ENCODE measurements around the gene HOXA5.

HOXA5 gene

DNA sequence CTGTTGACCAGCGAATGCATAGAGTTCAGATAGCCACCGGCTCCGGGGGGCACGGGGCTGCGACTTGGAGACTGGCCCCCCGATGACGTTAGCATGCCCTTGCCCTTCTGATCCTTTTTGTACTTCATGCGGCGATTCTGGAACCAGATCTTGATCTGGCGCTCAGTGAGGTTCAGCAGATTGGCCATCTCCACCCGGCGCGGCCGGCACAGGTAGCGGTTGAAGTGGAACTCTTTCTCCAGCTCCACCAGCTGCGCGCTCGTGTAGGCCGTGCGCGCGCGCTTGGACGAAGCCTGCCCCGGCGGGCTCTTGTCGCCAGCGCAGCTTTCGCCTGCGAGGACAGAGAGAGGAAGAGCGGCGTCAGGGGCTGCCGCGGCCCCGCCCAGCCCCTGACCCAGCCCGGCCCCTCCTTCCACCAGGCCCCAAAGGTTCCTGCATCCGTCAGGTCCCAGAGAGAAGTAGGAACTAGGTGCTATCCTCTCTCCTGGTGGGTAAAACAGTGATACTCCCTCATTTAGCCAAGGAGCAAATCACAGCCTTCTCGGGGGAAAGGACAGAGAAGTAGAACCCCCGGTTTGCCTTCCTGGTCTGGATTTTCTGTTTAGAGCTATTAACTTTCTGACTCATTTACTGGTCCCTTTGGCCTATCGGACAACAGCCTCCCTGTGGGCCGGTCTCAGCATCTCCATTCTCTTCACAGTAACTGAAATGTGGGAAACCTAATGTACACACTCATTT lies 34.9 kb downstream of the HOXA5 start:
- Mint-ChIP-seq H3K27ac (no peak overlapping the region), H3K4me3 (no peak overlapping the region), H3K9me3 (no peaks in the 10 kb centered on the region), H3K4me1 (peaks cover 7% of the 10 kb centered on the region), H3K36me3 (no peaks in the 10 kb centered on the region)
- DNase-seq (ENCODE audit: low spot score in 2 of 2) (no peak), ATAC-seq (no peak)

DNA sequence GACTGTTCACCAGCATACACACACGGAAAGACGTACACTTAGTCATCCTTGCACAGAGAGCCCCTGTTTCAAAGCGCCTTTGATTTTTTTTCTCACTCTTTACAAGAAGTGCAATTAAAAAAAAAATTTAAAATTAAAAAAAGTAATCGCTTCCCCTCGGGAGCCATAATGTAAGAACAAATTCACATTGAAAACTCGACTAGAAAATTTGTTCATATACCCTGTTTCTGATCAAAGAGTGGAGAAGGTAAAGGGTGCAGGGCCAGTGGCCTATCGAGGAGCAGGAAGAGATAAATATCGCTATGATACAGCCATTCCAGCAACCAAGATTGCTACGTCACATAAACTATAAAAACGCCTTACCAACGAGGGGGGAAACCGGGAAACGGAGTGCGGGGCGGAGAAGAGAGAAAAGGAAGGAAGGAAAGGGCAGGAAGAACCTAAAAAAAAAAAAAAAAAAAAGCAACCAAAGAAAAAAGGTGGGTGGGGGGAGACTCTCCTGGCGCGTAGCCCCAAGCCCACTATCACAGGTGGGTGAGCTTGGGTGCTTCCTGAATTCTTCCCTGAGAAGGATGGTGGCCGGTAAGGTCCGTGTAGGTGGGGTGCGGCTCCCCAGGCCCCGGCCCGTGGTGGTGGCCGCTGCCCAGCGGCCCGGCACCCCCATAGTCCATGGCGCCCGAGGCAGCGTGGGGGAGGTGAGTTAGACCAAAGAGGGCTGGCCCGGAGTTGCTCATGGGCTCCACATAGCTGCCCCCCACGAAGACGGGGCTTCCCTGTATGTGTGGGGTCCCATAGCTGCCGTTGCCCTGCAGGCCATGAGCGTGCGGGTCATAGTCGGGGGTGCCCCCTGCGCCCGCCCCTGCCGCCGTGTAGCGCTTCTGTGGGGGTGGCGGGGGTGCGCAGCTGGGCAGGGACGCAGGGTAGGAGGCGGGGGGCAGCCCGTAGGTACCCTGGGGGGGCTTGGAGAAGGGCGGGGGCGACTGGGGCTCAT lies 35.8 kb downstream of the HOXA5 start:
- Mint-ChIP-seq H3K4me3 (no peak overlapping the region), H3K4me1 (peaks cover 16% of the 10 kb centered on the region), H3K9me3 (no peaks in the 10 kb centered on the region), H3K27ac (no peak overlapping the region), H3K36me3 (no peaks in the 10 kb centered on the region)
- ATAC-seq (no peak), DNase-seq (ENCODE audit: low spot score in 2 of 2) (no peak)

DNA sequence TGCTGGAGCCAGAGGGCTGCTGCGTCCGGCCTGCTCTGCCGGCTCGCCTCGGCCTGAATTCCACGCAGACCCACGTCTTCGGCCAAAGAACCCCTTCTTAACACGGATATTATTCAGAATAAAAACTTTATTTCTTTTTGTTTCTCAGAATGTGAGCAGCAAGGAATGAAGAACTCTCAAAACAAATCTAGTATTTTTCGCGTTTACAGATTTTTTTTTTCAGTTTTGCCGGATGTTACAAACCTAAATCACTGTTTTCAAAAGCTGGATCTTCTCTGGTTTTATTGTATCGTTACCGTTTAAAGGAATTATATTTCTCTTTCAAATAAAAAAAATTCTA lies 36.6 kb downstream of the HOXA5 start:
- no peak overlapping the region for H3K27ac Mint-ChIP-seq

DNA sequence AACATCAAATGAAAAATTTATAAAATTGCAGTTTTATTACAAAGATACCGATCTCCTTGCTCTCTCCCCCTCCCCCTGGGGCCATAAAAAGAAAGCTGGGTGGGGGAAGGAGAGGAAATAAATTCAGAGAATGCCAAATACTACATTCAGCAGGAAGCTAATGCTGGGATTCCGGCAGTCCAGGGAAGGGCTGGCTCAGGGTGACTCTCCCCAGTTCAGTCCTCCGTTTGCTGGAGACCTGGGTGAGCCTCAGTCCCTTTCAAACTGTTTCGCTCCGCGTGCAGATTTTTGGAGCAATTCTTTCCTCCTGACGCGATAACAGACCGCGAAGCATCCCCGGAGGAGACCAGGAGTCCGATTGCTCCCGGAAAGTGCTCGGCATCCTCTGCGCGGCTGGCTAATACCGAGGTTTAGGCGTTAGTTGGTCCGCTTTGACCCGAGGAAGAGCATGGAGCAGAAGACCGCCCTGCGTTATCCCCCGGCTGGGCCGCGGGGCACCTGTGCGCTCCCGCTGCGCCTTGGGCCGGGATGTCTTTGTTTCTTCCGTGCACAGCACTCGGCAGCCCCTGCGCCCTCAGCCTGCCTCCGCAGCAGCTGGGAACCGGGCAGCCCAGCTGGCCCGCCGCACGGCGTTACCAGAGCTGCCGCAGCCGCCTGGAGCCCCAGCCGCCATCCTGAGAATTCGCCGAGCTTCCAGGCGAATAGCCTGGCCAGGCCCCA lies 37.1 kb downstream of the HOXA5 start:
- Mint-ChIP-seq H3K27ac (no peak overlapping the region), H3K4me3 (no peak overlapping the region), H3K36me3 (peaks cover 7% of the 10 kb centered on the region), H3K9me3 (no peaks in the 10 kb centered on the region), H3K4me1 (peaks cover 28% of the 10 kb centered on the region)
- DNase-seq (ENCODE audit: low spot score in 2 of 2) (no peak), ATAC-seq (no peak)

More for the DNA sequence above, 36.6 kb downstream of the HOXA5 start:
- no peaks in the 10 kb centered on the region for H3K9me3 Mint-ChIP-seq
- H3K4me3 Mint-ChIP-seq = no peak overlapping the region
- H3K4me1 Mint-ChIP-seq = peaks cover 23% of the 10 kb centered on the region
- H3K36me3 Mint-ChIP-seq = peaks cover 2% of the 10 kb centered on the region
- ATAC-seq = no peak
- no peak for DNase-seq (ENCODE audit: low spot score in 2 of 2)

DNA sequence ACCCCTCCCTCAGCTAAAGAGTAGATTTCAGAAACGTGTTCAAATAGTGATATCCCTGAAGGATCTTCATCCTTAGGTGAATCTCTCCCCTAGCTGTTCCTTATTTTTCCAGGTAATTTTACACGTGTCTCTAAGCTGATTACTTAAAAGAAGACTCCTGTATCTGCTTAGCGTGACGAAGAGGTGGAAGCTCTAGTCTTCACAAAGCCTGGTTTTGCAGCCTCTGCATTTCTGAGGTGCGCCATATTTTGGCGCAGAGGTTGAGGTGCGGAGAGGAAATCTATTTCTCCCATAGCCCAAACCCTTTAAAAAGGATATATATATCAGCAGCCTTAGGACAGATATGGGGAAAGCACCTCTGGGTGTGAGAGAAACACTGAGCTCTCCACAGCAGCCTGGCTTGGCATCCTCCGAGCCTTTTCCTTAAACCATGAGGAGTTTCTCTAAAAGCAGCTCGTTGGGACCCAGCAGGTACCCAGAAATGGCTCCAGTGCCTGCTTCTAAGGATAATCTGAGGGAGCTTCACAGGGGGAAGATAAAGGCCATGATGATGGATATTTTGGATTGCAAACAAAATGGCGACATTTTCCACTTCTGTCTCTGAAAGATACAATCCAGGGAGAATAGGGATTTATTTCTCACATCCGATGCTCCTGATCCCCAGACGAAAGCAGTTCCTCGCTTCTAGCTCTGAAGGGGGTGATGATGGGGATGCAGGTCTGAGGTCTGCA lies 38.0 kb downstream of the HOXA5 start:
- Mint-ChIP-seq H3K4me3 (no peak overlapping the region), H3K36me3 (peaks cover 9% of the 10 kb centered on the region), H3K9me3 (no peaks in the 10 kb centered on the region), H3K4me1 (peaks cover 32% of the 10 kb centered on the region), H3K27ac (no peak overlapping the region)
- ATAC-seq (no peak), DNase-seq (ENCODE audit: low spot score in 2 of 2) (no peak)

DNA sequence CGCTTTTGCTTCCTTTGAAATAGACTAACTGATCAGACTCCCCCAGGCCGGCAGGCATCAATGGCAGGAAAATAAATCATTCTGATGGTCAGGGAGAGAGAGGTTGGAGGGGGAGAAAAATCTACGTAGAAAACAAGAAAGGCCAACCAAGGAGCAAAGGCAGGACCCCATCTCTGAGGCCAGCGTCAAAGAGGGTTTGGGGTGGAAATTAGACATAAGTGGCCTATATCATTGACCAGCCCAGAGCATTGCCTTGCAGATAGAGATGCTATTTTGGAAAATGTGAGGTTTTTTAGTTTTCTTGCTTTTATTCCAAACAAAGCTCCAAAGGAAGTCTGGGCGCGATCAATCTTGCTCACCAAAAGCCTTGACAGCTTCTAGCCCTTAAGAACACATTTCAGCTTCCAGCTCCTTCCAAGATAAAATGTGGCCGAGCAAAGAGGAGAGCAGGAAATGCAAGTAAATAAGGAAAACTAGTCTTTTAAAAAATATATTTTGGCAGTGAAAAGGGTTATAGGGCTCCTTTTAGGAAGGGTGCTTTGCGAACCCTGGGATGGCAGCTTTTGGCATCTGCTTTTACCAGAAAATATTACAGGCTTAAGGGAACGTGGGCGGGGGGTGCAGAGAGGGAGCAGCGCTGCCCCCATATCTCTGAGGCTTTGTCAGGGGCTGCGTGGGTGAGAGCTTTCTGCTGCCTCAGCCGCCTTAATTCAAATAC lies 39.0 kb downstream of the HOXA5 start:
- Mint-ChIP-seq H3K9me3 (no peaks in the 10 kb centered on the region), H3K27ac (no peak overlapping the region), H3K4me1 (peaks cover 32% of the 10 kb centered on the region), H3K4me3 (no peak overlapping the region), H3K36me3 (peaks cover 16% of the 10 kb centered on the region)
- no peak for DNase-seq (ENCODE audit: low spot score in 2 of 2)
- no peak for ATAC-seq

DNA sequence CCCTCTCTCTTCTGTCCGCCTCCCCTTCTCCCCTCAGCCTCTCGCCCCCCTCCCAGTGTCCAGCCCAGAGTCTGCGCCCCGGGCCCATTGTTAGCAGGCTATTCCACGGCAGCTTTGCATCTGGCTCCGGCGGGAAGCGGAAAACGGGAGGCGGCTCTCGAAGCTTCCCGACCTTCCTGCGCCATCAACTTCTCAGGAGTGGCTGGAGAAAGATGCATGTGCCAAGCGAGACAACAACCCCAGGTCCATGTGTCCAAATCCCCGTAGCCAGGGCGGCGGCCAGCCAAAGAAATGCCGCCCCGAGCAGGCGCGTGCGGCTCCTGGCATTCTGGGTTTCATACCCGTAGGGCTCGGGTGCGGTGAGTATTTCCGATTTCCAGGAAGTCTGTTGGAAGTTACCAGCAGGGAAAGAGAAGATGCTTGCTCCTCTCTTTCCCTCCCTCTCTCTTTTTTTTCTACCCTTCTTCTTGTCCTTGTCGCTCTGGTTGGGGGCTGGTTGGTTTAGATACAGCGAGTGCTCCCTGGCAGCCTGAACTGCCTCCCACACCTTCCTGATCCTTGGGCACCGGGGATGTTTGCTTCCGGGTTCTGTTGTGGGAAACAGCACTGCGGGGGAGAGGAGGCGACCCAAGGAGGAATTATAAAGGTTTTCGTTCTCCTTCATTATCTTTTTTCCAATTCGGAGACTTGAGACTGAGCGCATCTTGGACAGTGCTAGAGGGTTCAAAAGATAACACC lies 39.8 kb downstream of the HOXA5 start:
- ATAC-seq (no peak), DNase-seq (ENCODE audit: low spot score in 2 of 2) (no peak)
- peaks cover 37% of the 10 kb centered on the region for H3K4me1 Mint-ChIP-seq
- peak overlapping the region; percentile 59 for H3K4me3 Mint-ChIP-seq
- no peaks in the 10 kb centered on the region for H3K9me3 Mint-ChIP-seq
- H3K27ac Mint-ChIP-seq = no peak overlapping the region
- H3K36me3 Mint-ChIP-seq = peaks cover 23% of the 10 kb centered on the region

DNA sequence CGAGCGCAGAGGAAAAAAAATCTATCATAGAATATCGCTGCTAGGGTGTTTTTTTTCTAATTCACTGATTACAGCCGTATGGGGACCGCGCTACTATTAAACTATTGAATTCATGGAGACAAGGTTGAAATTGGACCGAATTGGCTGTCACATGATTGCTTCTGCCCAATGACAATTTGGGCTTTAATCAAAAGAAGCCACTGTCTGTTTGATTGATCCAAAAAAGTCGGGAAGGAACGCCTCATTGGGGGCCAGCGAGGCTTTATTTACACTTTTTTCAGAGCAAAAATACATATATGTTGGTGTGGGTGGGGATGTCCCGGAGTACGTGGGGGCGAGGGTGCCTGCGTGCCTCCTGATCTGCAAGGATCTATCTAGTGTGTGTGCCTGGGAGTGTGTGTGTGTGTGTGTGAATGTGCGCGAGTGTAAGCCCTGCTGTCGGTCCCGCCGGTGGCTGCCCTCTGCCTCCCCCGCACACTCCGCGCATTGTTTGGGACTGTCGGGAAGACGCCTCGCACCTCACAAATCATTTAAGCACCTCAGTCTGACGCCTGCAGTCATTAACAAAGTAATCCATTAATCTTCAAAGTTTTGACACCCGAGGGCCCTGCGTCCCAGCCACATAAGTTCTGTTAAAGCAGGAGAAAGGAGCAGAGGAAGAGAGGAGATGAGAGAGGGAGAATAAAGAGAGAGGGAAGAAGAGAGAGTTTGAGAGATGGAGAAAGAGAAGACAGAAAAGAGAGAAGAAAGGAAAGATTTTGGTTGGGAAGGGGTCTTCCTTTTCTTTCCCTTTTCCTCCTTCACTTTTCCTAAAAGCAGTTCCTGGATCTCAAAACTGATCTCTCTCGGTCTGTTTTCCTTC lies 40.7 kb downstream of the HOXA5 start, which contains the start of gene HOXA2:
TSS of gene HOXA2 (minus strand) at position 103 of the 862 bp plus-strand sequence. CDS start 183 bp downstream, outside the sequence.
- Mint-ChIP-seq H3K4me1 (peaks cover 46% of the 10 kb centered on the region), H3K9me3 (no peaks in the 10 kb centered on the region), H3K36me3 (peaks cover 23% of the 10 kb centered on the region), H3K4me3 (peak within 1 kb of the TSS; percentile 59), H3K27ac (no peak within 1 kb of the TSS)
- DNase-seq (ENCODE audit: low spot score in 2 of 2) (no peak), ATAC-seq (peak; percentile 37)

DNA sequence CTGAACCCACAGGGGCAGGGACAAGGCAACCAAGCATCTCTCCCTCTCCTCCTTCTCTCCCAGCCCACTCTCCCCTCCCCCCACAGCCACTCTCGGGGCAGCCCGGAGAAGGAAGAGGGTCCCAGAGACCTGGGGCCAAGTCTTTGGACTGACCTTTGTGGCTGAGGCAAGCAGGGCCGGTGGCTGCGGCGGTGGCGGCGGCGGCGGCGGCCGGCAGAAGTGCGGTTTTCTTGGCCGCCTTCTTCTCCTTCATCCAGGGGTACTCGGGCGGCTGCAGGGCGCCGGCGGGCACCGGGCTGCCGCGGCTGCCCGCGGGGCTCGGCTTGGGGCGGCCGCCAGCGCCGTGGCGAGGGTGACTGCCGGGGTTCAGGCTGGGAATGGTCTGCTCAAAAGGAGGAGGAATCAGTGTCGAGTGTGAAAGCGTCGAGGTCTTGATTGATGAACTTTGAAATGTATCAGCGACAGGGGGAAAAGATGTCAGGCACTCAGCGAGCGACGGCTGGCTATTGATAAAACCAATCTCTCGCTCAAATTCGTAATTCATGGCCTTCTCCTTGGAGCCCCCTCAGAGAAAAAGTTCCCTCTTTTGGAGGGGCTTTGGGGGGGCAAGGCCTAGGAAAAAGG lies 41.4 kb downstream of the HOXA5 start:
- Mint-ChIP-seq H3K4me1 (peaks cover 52% of the 10 kb centered on the region), H3K9me3 (no peaks in the 10 kb centered on the region), H3K27ac (no peak overlapping the region), H3K36me3 (peaks cover 23% of the 10 kb centered on the region), H3K4me3 (peak overlapping the region; percentile 59)
- ATAC-seq (no peak), DNase-seq (ENCODE audit: low spot score in 2 of 2) (no peak)

DNA sequence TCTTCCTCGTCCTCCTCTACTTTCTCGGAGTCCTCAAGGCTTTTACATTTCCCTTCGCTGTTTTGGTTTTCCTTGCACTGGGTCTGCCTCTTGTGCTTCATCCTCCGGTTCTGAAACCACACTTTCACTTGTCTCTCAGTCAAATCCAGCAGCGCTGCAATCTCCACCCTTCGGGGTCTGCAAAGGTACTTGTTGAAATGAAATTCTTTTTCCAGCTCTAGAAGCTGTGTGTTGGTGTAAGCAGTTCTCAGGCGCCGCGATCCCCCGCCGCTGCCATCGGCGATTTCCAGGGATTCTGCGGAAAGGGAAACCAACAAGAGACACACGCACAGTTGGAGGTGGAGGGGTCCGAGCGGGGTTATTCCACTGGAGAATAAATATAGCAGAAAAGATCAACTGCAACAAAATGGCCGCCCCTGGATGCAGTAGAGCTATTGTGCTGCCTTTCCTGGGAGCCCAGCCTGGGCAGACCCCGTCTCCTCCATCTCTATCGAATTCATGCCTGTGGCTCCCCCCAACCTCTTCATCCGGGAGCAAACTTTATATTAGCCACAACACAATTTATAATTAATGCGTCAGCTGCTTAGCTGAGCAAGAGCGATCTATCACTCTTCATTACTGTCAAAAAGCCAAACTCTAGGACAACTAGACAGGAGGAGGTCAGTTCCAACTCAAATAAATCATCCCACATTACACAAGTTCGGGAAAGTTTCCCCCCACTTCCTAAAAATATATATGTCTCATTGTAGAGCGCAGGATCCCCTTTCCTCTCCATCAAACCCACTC lies 42.1 kb downstream of the HOXA5 start:
- Mint-ChIP-seq H3K4me1 (peaks cover 55% of the 10 kb centered on the region), H3K27ac (no peak overlapping the region), H3K9me3 (no peaks in the 10 kb centered on the region), H3K36me3 (peaks cover 23% of the 10 kb centered on the region), H3K4me3 (peak overlapping the region; percentile 59)
- DNase-seq (ENCODE audit: low spot score in 2 of 2) = no peak
- no peak for ATAC-seq

DNA sequence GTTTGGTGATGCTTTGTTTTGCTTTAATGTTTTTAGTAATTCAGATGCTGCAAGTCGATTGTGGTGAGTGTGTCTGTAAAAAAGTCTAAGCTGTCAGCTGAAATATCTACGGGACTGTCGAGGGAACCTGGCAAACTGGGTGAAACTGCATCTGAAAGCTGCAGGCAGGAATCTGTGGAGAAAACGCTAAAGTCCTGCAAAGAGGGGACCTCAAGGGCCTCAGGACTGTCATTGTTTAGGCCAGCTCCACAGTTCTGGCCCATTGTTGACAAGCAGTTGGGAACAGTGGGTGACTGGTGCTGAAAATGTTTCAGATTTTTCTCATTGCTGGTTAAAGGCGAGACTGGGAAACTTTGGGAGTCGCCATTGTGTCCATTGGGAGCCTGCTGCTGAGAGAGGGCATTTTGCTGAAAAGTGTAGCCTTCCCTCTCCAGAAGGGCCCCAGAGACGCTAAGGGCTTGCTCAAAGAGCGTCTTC lies 42.7 kb downstream of the HOXA5 start:
- DNase-seq (ENCODE audit: low spot score in 2 of 2) (no peak), ATAC-seq (no peak)
- Mint-ChIP-seq H3K9me3 (no peaks in the 10 kb centered on the region), H3K4me3 (no peak overlapping the region), H3K4me1 (peaks cover 58% of the 10 kb centered on the region), H3K27ac (no peak overlapping the region), H3K36me3 (peaks cover 23% of the 10 kb centered on the region)
